ENCODE measurements around the gene PPL. TPM values are rescaled to one million over a fixed set of nuclear protein-coding genes. Genes with fewer than 3 reads are reported as not detected.

PPL gene
- total RNA-seq, 1 experiment from 2014 or later, result 28.5 TPM

GRCh38 chr16:4925791-4926190, 11.2 kb downstream of the PPL start:
- H3K27ac Mint-ChIP-seq, result peak overlapping the region; percentile 91; the same call in 1 of the 2 replicates
- H3K9me3 Mint-ChIP-seq, result peaks cover 8% of the 10 kb centered on the region
- TF ChIP-seq IRF1 (CRISPR knock-in tag; IDR thresholded peaks at IDR 0.05), result no peak
- no peak for TF ChIP-seq USF1 (CRISPR knock-in tag; IDR thresholded peaks at IDR 0.05)
- TF ChIP-seq STAT6 (CRISPR knock-in tag; conservative IDR thresholded peaks at IDR 0.05; ENCODE audit: low read depth), result no peak
- no peak for TF ChIP-seq ATF6 (CRISPR knock-in tag; IDR thresholded peaks at IDR 0.05)
- TF ChIP-seq FOXP4 (CRISPR knock-in tag; IDR thresholded peaks at IDR 0.05), result no peak
- TF ChIP-seq E2F4 (CRISPR knock-in tag; IDR thresholded peaks at IDR 0.05; ENCODE audit: borderline replicate concordance, low read depth), result no peak
- no peak for TF ChIP-seq GABPB1 (CRISPR knock-in tag; IDR thresholded peaks at IDR 0.05)
- no peak for TF ChIP-seq ZNF138 (CRISPR knock-in tag; conservative IDR thresholded peaks at IDR 0.05)
- no peak for TF ChIP-seq E2F1 (CRISPR knock-in tag; IDR thresholded peaks at IDR 0.05)
- no peak for TF ChIP-seq MLX (CRISPR knock-in tag; IDR thresholded peaks at IDR 0.05)
- TF ChIP-seq TEAD1 (CRISPR knock-in tag; IDR thresholded peaks at IDR 0.05), result no peak
- no peak for TF ChIP-seq MXD4 (CRISPR knock-in tag; IDR thresholded peaks at IDR 0.05; ENCODE audit: borderline replicate concordance)
- TF ChIP-seq PREB (CRISPR knock-in tag; IDR thresholded peaks at IDR 0.05; ENCODE audit: borderline replicate concordance), result no peak
- TF ChIP-seq ZNF423 (CRISPR knock-in tag; IDR thresholded peaks at IDR 0.05), result no peak
- no peak for TF ChIP-seq ZBTB21 (CRISPR knock-in tag; IDR thresholded peaks at IDR 0.05; ENCODE audit: borderline replicate concordance)
- no peak for TF ChIP-seq ZNF121 (CRISPR knock-in tag; IDR thresholded peaks at IDR 0.05)
- no peak for TF ChIP-seq RORB (CRISPR knock-in tag; IDR thresholded peaks at IDR 0.05)
- no peak for TF ChIP-seq SMAD3 (CRISPR knock-in tag; IDR thresholded peaks at IDR 0.05; ENCODE audit: borderline replicate concordance)
- TF ChIP-seq TEAD4 (CRISPR knock-in tag; IDR thresholded peaks at IDR 0.05), result no peak
- no peak for TF ChIP-seq ATF1 (CRISPR knock-in tag; IDR thresholded peaks at IDR 0.05)
- H3K36me3 Mint-ChIP-seq, result peaks cover 12% of the 10 kb centered on the region
- DNase-seq (ENCODE audit: low spot score), result no peak
- CTCF ChIA-PET, result interaction anchor here (1.3 kb wide), 1 partner anchor 11 kb away, joined by 3 read pairs; the partner anchor contains the start of gene PPL
- H3K4me3 Mint-ChIP-seq, result no peak overlapping the region
- H3K27me3 Mint-ChIP-seq (ENCODE audit: low read depth), result no peaks in the 10 kb centered on the region; the same call in 1 of the 2 replicates
- POLR2A ChIA-PET, result interaction anchor here (1.5 kb wide), 1 partner anchor 18 kb away, joined by 3 read pairs; no protein-coding TSS in a partner anchor
- peaks cover 34% of the 10 kb centered on the region for H3K4me1 Mint-ChIP-seq
- no peak for ATAC-seq
